Bronchus fibroblast of lung (primary cell): Measurements from ENCODE around the gene TACO1. TPM values are rescaled to one million over a fixed set of nuclear protein-coding genes. Genes with fewer than 3 reads are reported as not detected.

ENCODE experiments used
- total RNA-seq: library from RNA; depleted of rRNA; stranded (reverse); fragments of >200 nt; gene quantifications from 2 replicates; pipeline ENCODE4 v1.2.3, GENCODE V29; 2015

Gene TACO1
- total RNA-seq = 26.7 and 30.2 TPM in 2 replicates

GRCh38 chr17:63600569-63601438 lies at the start of gene TACO1:
TSS of gene TACO1 (plus strand) at chr17:63600895. CDS start at chr17:63601084, 189 bp downstream.

DNA sequence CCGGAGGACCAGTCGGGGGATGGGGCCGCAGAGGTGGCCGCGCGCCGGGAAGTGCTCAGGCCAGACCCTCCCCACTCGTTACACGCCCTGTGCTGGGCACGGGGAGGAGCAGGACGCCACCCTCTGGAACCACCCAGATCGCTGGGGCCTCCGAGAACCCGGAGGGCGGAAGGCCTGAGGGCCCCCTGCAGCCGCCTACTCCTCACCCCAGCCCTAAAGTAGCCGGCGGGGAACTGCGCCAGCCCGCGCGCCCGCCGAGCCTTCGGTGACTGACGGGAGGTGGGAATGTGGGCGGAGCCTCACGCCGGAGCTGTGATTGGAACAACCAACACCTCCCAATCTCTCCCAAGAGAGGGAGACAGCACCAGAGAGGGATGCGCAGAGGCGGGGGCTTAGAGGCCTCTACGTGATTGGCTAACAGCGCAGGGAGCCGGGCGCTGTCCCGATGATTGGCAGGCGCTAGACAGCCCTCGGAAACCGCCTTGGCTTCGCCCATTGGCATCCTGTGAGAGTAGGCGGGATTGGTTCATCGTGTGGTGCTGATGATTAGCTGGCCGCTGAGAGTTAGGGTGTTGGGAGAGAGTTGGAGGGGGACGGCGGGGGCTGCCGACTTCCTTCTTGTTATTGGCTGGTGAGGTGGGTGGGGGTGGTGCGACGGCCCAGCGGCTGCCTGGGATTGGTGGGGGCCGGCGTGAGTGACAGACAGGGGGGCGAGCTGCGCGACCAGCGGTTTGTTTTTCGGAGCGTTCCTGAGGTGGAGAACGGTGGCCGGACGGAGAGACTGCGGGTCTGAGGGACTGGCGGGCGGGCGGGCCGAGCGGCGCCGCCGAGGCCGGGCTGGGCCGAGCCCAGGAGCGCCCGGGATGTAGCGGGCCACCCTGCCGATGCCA lies 21.2 kb downstream of the TACO1 start, which contains the start of gene MAP3K3:
Gene MAP3K3 (plus strand): TSS at position 734 of the 890 bp plus-strand sequence. CDS start 343 bp downstream, outside the sequence.

Other genes starting within 250 kb of the TACO1 start
- 7.2 and 8.2 TPM in 2 replicates for gene CYB561, start 154.6 kb upstream of the TACO1 start, total RNA-seq
- gene ACE, start 123.8 kb upstream of the TACO1 start, total RNA-seq = 0.89 and 1.0 TPM in 2 replicates
- gene KCNH6, start 77.5 kb upstream of the TACO1 start, total RNA-seq = not detected in 2 replicates
- gene DCAF7, start 50.4 kb upstream of the TACO1 start, total RNA-seq = 26.3 and 26.4 TPM in 2 replicates
- gene MAP3K3, start 21.5 kb downstream of the TACO1 start, total RNA-seq = 21.6 and 21.9 TPM in 2 replicates
- 24.4 and 31.3 TPM in 2 replicates for gene LIMD2, start 99.2 kb downstream of the TACO1 start, total RNA-seq
- gene STRADA, start 140.9 kb downstream of the TACO1 start, total RNA-seq = 18.8 and 22.6 TPM in 2 replicates
- 20.3 and 22.6 TPM in 2 replicates for gene CCDC47, start 172.7 kb downstream of the TACO1 start, total RNA-seq
- gene DDX42, start 173.3 kb downstream of the TACO1 start, total RNA-seq = 27.9 and 31.2 TPM in 2 replicates
- gene PSMC5, start 226.5 kb downstream of the TACO1 start, total RNA-seq = 64.2 and 92.2 TPM in 2 replicates
- 36.7 and 50.5 TPM in 2 replicates for gene FTSJ3, start 226.8 kb downstream of the TACO1 start, total RNA-seq
- 106 and 111 TPM in 2 replicates for gene SMARCD2, start 241.8 kb downstream of the TACO1 start, total RNA-seq